DOHH2 (cell line): ENCODE results near the gene UBE2L5.
A peak's percentile ranks its signal among the peaks of the same experiment; 100 is the strongest.

Source experiments
- H3F3A ChIP-seq: fragments of 200-600 bp; sonication (generic), shearing (Covaris generic); 2 replicates; pipeline ENCODE4 v1.6.0; 2016; ENCODE audit warnings: antibody characterized with exemption, mild to moderate bottlenecking; ENCODE audit not compliant: control insufficient read depth, insufficient read depth
- H3K27ac ChIP-seq: fragments of 200-600 bp; sonication (generic); 2 replicates; pipeline ENCODE4 v1.5.1; 2014; ENCODE audit warnings: low read depth, mild to moderate bottlenecking, low read length, moderate library complexity
- H3K27me3 ChIP-seq: fragments of 200-600 bp; sonication (generic); 2 replicates; pipeline ENCODE4 v1.6.1; 2014; ENCODE audit warnings: mild to moderate bottlenecking, low read length, mixed read lengths; ENCODE audit not compliant: control insufficient read depth
- H3K36me3 ChIP-seq: fragments of 200-600 bp; sonication (generic); 2 replicates; pipeline ENCODE4 v1.6.1; 2014; ENCODE audit warnings: mild to moderate bottlenecking, low read length, moderate library complexity, mixed read lengths; ENCODE audit not compliant: control insufficient read depth
- H3K4me1 ChIP-seq: fragments of 200-600 bp; sonication (generic); 2 replicates; pipeline ENCODE4 v1.6.1; 2014; ENCODE audit warnings: mild to moderate bottlenecking, low read length, mixed read lengths; ENCODE audit not compliant: control insufficient read depth
- H3K4me2 ChIP-seq: fragments of 200-600 bp; sonication (generic); 2 replicates; pipeline ENCODE4 v1.6.0; 2014; ENCODE audit warnings: mild to moderate bottlenecking, low read length, moderate library complexity
- H3K4me3 ChIP-seq: fragments of 200-600 bp; sonication (generic); 2 replicates; pipeline ENCODE4 v1.5.1; 2014; ENCODE audit warnings: mild to moderate bottlenecking, low read length, mixed read lengths
- H3K79me2 ChIP-seq: fragments of 200-600 bp; sonication (generic); 2 replicates; pipeline ENCODE4 v1.6.1; 2014; ENCODE audit warnings: mild to moderate bottlenecking, low read length, mixed read lengths; ENCODE audit not compliant: control insufficient read depth
- H3K9me2 ChIP-seq: fragments of 200-600 bp; sonication (generic); replicated peaks from 2 replicates; pipeline ENCODE4 v1.6.1; 2014; ENCODE audit warnings: mild to moderate bottlenecking, low read length, mixed read lengths; ENCODE audit not compliant: control insufficient read depth
- H3K9me3 ChIP-seq: fragments of 200-600 bp; sonication (generic); 2 replicates; pipeline ENCODE4 v1.6.1; 2014; ENCODE audit warnings: antibody characterized with exemption, low read length, mixed read lengths; ENCODE audit not compliant: control insufficient read depth, insufficient read depth
- H4K20me1 ChIP-seq: fragments of 200-600 bp; sonication (generic); 2 replicates; pipeline ENCODE4 v1.6.0; 2014; ENCODE audit warnings: low read depth, mild to moderate bottlenecking, antibody characterized with exemption, low read length, moderate library complexity; ENCODE audit not compliant: control insufficient read depth, insufficient read depth
- CTCF ChIP-seq: fragments of 200-600 bp; sonication (generic); IDR thresholded peaks from one replicate; pipeline ENCODE4 v1.5.1; 2014; ENCODE audit warnings: antibody characterized with exemption, mild to moderate bottlenecking, low read depth, low read length; ENCODE audit not compliant: poor library complexity, severe bottlenecking
- EZH2phosphoT487 ChIP-seq: fragments of 200-600 bp; sonication (generic); IDR thresholded peaks from 2 replicates; pipeline ENCODE4 v1.6.1; 2017; ENCODE audit warnings: borderline replicate concordance, mild to moderate bottlenecking, antibody characterized with exemption, low read length, moderate library complexity, mixed read lengths

UBE2L5 gene

GRCh38 chr13:30423891-30424290, 1.6 kb downstream of the UBE2L5 start:
- Histone ChIP-seq H3K27ac (peak overlapping the region; percentile 90), H3K9me2 (no peaks in the 10 kb centered on the region), H3K4me3 (peak overlapping the region; percentile 94), H3K9me3 (no peaks in the 10 kb centered on the region), H3K36me3 (peaks cover 31% of the 10 kb centered on the region), H3K4me2 (peak overlapping the region; percentile 71), H4K20me1 (no peaks in the 10 kb centered on the region), H3F3A (peaks cover 46% of the 10 kb centered on the region), H3K79me2 (peaks cover 55% of the 10 kb centered on the region), H3K27me3 (no peaks in the 10 kb centered on the region), H3K4me1 (peaks cover 67% of the 10 kb centered on the region)
- TF ChIP-seq EZH2phosphoT487, result no peak
- no peak for TF ChIP-seq CTCF

- Histone ChIP-seq H3K9me3 (no peaks in the 10 kb centered on the region), H3K79me2 (peaks cover 12% of the 10 kb centered on the region), H3K4me1 (peaks cover 68% of the 10 kb centered on the region), H3K27me3 (no peaks in the 10 kb centered on the region), H3K4me3 (peak overlapping the region; percentile 62), H3K27ac (peak overlapping the region; percentile 71), H3K9me2 (no peaks in the 10 kb centered on the region), H3K4me2 (peak overlapping the region; percentile 84), H3F3A (peaks cover 31% of the 10 kb centered on the region), H3K36me3 (no peaks in the 10 kb centered on the region), H4K20me1 (no peaks in the 10 kb centered on the region)
- no peak for TF ChIP-seq EZH2phosphoT487
- TF ChIP-seq CTCF, result no peak
Measured at GRCh38 chr13:30429235-30429634, 6.9 kb downstream of the UBE2L5 start.

- Histone ChIP-seq H3K79me2 (peaks cover 5% of the 10 kb centered on the region), H3K4me2 (peak overlapping the region; percentile 84), H4K20me1 (no peaks in the 10 kb centered on the region), H3K9me3 (no peaks in the 10 kb centered on the region), H3K36me3 (no peaks in the 10 kb centered on the region), H3K4me1 (peaks cover 61% of the 10 kb centered on the region), H3K4me3 (peak overlapping the region; percentile 62), H3F3A (peaks cover 29% of the 10 kb centered on the region), H3K27me3 (no peaks in the 10 kb centered on the region), H3K9me2 (no peaks in the 10 kb centered on the region), H3K27ac (peak overlapping the region; percentile 71)
- TF ChIP-seq EZH2phosphoT487 (no peak), CTCF (no peak)
Measured at GRCh38 chr13:30429721-30430694, 7.7 kb downstream of the UBE2L5 start.
